H4 (cell line): Measurements from ENCODE around the gene BCR. TPM values are rescaled to one million over a fixed set of nuclear protein-coding genes. Genes with fewer than 3 reads are reported as not detected.

Source experiments
- DNase-seq: peaks from one replicate; pipeline ENCODE4 v3.0.0-alpha.2; 2015; ENCODE audit warnings: low spot score
- total RNA-seq: library from RNA; depleted of rRNA; stranded (reverse); fragments of >200 nt; shearing (Covaris generic); gene quantifications from 2 replicates; pipeline ENCODE4 v1.2.3, GENCODE V29; 2014

The BCR gene
- total RNA-seq, 1 experiment from 2014 or later = 10.1 TPM

DNA sequence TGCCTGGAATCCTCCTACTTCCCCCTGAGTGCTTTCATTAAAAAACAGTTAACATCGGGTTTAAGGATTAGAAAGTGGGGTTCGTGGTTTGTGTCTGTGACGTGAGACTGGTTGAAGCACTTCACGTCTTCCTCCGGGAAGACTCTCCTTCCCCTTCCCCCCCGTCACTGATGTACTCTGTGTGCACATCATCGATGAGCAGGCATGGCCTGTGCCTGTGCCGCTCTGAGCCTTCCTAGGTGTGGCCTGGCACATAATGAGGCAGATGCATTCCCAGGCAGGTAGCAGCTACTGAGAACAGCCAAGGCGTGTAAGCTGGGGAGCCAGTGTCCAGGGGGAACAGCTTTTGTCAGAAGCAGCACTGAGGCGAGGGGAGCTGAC is 93.8 kb downstream of the BCR start:
- no peak for DNase-seq

DNA sequence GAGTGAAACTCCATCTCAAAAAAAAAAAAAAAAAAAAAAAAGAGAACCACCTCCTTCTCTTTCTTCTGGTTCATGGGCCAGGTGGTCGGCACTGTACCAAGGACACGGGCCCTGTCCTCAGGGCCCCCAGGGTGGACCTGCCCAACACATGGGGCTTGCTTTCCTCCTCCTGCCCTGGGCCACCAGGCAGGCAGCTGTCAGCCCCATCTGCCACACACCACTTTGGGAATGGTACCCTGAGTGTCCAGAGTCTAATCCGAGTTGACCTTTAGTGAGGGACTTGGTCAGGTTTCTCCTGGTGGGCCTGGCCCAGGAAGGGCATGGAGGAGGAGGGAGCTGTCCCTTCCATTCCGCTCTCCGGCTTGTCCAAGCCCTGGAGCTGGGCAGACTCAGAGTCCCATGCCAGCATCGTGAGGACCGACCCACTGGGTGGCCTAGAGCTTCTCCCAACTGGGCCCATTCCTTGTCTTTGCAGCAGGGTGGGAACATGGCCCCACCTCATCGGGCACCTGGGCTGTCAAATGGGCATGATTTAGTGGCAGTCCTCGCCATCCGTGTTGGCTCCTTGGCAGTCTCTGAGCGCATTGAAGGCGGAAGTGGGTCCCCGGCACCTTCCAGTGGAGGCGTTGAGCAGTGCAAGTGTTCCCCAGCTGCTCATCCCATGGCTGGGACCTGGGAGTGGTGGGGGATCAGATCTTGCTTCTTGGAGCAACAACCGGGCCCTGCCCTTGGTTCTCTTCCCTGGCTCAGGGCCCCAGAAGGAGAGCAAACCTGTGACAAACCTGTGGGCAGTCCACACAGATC is 94.8 kb downstream of the BCR start:
- DNase-seq = no peak

DNA sequence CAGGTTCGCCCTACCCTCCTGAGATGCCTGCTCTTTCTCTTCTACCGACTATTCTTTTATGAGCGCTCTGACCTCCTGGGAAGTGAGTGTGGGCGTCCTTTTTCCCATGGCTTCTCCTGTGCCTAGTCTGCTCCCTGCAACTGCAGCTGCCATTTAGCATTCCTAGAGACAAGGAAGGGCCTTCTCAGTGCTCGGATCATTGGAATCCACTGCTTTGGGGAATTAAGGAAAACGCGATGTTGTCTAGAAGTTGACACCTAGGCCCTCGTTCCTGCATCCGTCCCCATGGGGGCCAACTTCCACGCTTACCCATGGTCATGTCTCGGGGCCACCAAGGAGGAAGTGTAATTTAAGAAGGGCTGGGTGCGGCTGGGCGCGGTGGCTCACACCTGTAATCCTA is 95.4 kb downstream of the BCR start:
- DNase-seq = no peak

DNA sequence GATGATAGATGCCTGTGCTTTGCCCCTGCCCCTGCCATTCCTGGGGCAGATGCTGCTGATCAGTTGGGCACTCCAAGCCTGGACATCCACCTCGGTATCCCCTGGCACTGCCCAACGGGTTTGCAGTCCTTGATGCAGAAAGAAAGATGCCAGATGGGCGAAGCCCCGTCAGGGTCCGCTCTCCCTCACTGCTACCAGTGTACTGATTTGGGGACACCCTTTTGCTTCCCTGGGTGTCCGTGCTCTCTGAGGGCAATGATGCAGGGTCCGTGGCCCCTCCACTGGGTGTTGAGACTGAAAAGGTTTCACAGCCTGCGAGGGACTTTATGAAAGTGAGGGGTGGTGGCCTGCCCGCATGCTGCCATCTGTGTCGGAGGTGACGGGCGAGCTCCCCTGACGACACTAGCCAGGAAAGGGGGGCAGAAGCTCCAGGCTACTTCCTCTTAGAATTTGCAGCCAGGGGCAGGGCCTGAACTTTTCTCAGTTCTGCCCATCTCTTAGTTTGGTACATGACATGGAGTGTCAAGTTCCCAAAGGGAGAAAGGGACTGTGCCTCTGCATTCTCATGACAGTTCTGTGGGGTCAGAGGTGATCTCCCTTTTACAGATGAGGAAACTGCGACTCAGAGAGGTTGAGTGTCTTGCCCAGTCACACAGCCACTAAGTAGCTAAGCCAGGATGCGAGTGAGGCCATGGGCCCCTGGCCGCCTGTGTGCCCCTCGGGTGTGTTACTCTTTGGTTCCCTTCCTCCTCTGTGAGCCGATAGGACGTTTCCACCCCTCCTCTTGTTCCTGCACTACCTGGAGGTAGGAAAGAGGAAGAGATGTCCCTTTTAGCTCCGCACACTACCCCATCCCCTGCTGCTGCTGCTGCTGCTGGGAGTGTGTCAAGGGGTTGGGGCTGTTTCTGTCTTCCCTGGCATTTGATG is 96.6 kb downstream of the BCR start:
- DNase-seq = no peak

DNA sequence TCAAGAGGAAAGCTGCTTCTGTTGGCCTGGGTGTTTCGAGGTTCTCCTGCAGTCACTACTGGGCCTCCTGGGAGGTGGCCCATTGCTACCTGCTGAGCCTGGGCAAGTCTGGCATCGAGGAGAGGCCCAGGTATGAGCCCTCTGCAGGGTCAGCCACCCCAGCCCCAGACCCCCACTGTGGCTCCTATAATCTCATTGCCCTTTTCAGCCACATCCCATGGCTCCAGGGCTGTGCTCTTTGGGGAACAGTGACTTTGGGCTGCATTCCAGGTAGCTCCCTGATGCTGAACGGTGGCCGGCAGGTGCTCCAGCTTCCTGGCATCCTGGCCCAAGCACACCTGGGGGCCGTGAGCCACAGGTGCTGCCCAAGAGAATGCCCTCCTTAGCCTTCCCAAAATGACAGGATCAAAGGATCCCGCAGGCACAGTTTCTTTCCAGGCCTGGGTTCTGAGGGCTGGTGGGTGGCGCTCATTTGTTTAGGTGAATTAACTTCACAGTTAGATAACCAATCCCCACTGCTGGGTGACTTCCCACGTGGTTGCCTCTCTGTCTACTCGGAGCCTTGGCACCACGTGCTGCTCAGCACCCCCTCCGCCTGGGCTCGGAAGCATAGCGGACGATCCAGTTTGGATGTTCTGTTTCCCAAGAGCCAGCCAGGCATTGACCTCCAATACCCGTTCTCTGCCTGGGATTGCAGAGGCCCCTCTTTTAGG is 97.4 kb downstream of the BCR start:
- DNase-seq = no peak

DNA sequence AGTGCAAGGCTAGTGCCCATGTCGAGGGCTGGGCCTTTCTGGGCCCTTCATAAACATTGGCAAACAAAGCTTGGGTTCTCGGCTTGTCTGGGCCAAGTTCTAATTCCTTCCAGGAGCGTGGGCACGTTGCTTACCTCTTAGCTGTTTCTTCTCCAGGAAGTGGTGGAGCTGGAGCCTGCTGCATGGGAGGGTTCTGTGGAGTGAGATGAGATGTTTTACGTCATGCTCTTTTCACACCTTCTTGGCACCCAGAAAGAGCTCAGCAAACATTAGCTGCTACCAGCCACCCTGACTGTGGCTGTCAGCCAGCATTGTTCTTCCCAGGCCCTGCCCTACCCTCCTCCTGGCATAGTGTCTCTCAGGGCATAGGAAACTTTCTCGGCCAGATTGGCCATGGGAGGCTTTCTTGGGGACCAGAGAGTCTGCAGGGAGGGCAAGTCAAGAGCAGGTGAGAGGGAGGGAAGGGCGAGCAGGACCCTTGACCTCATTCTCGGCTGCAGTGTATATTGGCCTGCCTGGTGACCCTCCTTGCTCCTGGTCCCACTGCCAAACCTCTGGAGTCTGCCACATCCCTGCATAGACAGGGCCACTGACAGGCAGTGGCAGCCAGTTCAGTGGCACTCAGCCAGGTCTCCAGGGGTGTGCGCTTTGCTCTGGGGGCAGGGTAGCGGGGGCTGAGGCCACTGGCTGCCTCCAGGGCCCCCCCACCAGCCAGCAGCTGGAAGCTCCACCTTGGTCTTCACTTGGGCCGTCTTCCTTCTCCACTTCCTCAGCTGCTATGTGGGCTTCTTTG is 98.8 kb downstream of the BCR start:
- DNase-seq = peak; percentile 38

DNA sequence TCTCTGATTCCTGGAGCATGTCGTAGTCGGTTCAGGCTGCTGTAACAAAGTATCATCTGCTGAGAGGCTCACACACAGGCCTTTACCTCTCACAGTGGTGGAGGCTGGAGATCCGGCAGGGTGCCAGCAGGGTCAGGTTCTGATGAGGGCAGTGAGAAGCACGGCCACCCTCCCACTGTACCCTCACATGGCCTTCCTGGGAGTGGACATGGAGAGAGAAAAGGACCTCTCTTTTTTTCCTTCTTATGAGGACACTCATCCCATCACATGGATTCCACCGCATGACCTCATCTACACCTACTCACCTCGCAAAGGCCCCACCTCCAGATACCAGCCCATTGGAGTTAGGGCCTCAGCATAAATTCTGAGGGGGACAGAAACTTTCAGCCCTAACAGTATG is 99.5 kb downstream of the BCR start:
- DNase-seq = no peak

DNA sequence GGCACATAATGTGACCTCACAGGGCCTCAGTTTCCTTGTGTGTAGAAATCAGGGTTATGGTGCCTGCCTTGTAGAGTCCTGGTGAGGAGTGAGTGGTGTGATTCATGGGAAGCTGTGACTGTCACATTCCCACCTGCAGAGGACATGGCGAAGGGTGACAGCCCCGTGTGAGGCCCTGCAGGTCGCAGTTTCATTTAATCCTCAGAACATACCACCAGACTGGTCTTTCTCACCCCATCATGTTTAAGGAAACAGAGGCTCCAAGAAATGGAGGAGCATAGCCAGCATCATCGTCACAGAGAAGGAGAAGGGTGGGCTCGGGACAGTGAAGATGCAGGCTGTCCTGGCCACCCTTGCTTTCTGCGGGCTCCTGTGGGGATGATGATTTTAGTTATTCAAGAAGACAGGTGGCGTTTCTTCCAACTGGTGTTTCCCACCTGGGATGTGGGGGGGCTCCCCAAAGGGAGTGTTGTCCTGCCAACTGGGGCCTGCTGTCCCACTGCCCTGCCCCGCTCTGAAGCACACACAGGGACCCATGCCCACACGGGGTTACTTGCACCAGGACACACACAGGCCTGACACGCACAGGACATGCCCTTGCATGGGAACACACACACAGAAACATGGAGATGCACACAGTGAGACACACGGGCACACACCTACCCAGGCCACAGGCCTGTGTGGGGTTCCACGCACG is 100.2 kb downstream of the BCR start:
- DNase-seq = no peak

DNA sequence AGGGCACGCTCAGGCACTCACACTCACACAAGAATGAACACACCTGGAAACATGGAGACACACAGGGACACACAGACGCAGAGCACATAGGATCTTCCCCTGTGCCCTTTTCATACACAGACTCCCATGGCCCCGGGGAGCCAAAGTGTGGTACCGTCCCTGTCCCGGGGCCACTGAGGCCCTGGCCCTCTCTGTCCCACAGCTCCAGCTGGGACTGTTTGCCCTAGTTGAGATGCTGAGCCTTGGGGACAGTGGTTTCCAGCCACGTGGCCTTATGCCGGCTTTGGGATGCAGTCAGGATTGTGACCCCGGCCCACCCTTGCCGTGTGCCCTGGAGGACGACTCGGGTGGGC is 100.7 kb downstream of the BCR start:
- DNase-seq = no peak

DNA sequence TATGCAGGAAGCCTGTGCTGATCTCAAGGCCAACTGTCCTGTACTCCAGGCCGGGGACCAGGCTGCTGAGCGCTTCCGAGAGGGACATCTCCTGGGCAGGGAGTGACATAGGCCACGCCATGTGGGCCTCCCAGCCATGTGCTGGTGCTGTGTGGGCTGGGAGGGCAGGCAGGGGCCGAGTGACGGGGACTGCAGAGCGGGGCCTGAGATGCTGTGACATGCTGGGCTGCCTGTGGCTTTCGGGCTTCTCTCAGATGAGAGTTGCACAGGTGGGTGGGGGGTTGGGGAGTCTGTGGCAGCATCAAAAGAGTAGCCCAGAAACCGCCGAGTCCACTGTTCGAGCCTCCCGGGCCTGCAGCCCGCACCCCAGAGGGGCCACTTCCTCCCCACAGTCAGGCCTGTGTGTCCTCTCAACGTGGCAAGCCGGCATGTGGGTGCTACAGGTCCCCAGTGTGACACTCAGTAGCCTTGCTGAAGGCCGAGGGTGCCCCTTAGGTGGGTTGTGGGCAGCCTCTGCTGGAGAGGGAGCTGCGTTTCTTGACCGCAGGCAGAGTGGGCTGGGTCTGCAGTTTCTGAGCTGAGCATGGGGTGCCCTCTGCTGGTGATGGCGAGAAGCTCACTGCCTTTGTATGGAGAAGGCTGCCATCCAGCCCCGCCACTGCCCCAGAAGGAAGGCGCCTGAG is 101.2 kb downstream of the BCR start:
- peak; percentile 68 for DNase-seq

DNA sequence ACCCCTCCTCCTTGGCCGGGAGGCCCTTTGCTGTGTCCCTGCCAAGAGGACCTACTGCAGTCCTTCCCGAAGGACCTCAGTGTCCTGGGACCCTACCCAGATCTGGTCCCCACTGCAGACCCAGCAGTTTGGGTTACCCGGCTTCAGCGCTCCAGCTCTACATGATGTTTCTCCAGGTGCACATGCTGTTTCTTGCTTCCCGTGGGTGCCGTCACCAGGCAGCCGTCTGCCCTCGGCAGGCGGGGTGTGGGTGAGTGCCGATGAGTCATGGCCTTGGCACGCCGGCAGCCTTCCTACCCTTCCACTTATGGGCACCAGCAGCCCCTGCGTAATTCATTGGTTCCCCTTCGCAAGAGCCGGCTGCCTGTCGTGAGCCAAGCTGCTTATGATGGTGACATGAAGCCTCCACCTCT is 101.8 kb downstream of the BCR start:
- DNase-seq = peak; percentile 84

DNA sequence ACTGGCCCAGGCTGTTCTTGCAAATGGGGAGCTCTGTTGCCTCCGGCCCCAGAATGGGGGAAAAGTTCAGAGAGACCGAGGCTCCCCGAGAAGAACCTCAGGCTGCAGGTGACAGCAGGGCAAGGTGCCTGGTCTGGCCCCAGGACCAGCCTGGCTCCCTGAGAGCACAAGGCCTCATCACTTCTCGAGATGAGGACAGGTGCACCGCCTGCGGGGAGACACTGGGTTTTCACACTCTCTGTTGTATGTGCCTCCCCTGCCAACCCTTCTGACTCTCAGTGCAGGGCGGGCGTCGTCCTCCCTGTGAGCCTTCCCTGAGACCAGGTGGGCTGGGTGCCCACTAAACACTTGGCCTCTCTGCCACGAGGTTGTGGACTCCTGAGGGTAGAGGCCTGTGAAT is 102.2 kb downstream of the BCR start:
- DNase-seq = no peak

DNA sequence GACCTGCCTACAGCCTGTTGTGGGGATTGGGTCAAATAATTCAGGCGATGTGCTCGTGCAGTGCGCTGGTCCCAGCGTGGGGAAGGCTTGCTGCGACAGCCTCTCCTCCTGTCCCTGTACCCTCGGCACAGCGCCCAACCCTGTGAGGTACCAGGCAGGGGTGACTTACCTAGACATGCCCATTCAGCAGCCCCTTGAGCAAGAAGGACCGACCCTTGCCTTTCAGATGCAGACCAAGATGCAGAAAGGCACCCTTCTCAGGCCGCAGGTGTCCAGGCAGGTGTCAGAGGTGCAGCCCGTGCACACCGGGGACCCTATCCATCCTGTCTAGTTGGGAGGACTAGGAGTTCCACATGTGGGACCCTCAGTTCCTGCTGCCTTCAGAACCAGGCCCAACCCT is 102.7 kb downstream of the BCR start:
- DNase-seq = no peak

DNA sequence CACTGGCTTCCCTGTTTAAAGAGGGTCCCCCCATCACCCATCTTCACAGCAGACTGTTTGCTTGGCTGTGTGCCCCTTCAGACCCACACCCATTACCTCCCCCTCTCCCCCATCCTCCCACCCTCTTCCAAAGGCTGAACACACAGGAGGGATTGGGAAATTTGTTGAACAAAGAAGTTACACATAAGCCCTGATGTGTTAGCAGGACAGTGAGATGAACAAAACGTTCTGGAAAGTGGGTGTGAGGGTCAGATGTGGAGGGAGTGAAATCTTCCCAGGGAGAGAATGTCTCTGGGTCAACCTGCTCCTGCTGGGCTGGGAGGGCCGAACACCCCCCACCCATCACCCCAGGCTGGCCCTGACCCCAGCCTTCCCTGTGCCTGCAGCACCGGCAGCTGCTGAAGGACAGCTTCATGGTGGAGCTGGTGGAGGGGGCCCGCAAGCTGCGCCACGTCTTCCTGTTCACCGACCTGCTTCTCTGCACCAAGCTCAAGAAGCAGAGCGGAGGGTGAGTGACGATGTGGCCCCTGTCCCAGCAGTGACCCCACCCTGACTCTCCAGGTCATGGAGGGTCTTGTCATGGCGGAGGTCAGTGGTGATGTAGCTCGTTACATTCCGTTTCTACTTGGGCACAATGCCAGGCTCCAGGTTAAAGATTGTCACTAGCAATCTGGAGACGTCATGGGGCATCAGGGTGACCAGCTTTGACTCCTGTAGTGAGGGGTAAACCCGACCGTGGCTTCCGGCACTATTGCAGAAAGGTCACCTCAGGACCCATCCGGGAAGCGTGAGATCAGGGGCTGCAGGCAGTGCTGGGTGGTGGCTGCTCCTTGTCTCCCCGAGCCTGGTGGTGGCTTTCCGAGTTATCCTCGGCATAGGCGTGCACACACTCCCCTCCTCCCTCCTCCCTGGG is 103.5 kb downstream of the BCR start:
- no peak for DNase-seq

DNA sequence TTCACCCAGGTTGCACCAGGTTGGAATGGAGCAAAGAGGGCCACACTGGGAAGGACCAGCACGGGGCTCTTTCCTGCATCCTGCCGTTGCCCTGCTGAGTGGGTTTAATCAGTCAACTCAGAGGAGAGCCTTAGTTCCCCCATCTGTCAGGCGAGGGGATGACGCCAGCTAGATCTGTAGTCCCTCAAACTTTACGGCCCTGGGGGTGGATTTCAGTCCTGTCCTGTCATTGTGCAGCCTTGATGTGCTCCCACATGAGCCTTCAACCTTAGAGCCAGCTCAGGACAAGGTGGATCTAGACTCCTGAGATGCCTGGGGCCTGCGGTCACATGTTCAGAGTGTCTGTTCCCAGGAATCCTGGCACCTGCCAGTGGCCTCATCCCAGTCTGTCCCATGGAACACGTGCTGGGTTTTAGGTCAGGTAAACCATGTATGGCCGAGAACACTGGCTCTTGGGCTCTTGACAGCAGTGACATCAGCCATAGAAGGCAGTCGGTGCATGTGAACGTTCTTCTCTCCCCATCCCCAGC is 104.3 kb downstream of the BCR start:
- DNase-seq = no peak

DNA sequence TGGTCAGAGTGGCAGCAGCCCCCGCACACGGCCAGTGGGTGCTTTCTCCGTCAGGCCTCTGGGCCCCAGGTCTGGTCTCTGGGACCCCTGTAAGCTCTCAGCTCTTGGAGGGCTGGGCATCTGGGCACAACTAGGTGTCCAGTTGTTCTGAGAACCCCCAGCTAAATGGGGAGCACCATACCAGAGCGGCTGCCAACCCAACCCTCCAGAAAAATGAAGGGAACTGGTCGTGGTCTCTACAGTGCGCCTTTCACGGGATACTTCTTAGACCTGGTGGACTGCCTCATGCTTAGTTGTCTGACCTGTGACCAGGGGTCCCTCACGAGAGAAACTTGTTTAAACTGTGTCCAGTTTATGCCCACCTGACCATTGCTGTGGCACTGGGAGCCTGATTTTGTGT is 104.9 kb downstream of the BCR start:
- no peak for DNase-seq

DNA sequence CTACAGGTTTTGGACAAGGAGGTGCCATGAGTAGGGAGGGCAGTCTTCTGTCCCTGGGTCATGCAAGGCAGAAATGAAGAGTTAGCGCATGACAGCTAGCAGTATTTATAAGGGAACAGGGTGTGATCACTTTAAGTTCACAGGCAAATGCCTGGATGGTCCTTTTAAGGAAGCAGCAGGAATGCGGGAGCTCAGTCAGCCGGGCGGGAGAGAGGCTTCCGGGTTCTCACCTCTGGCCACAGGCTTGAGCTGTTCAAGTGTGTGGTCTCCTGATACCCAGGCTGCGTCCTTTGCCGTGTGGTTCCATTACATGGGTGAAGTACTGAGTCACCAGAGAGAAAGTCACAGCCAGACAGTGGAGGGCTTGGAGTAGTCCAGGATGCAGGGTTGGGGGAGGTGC is 105.4 kb downstream of the BCR start:
- no peak for DNase-seq

DNA sequence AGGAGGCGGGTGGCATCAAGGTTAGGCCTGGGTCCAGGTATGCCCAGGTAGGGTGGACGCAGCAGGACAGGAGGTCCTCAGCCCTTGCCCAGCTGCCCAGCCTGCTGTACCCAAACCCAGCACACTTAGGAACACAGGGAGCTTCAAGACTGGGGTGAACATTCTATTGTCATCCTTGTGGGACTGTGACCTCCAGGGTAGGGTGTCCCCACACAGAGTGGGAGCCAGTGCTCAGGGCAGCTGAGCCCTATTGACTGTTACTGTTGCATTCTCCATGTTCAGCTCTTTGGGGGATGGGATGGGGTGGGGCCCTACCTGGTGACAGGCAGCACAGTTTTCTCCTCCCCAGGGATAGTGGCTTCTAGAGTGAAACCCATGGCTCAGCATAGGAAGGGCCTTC is 106.0 kb downstream of the BCR start:
- DNase-seq = no peak
